ENCODE measurements around the gene CEACAM19. TPM values are rescaled to one million over a fixed set of nuclear protein-coding genes. Genes with fewer than 3 reads are reported as not detected.

CEACAM19 gene
- total and polyA plus RNA-seq, 10 of the 15 experiments (the other 5 are each of a cell fraction or from before 2014, with no cell fraction given), result 0.13 to 0.31 (median 0.17) TPM; not detected in 4

GRCh38 chr19:44642377-44642776 is 28.9 kb upstream of the CEACAM19 start:
- Histone ChIP-seq H3K27me3 (replicated peaks in 1 of 2; ENCODE audit: control insufficient read depth in 2 of 2, insufficient read depth in 2 of 2, low read length in 1 of 2) (peaks cover 0 to 2% of the 10 kb centered on the region in 2 experiments; a peak in 1 of 4 replicates), H2AFZ (ENCODE audit: control insufficient read depth, low read depth, low read length) (no peak overlapping the region), H3K36me3 (ENCODE audit: control insufficient read depth in 2 of 2, insufficient read depth in 2 of 2, low read length in 1 of 2) (no peaks in the 10 kb centered on the region), H3K4me2 (ENCODE audit: control insufficient read depth, insufficient read depth) (no peak overlapping the region), H3K4me3 (no peak overlapping the region), H3K4me1 (ENCODE audit: control insufficient read depth, insufficient read depth, low read length) (no peaks in the 10 kb centered on the region), H3K27ac (ENCODE audit: control insufficient read depth, insufficient read depth) (no peak overlapping the region), H4K20me1 (ENCODE audit: control insufficient read depth, insufficient read depth) (no peaks in the 10 kb centered on the region), H3K9me3 (replicated peaks; ENCODE audit: control insufficient read depth, insufficient read depth, low read length) (no peaks in the 10 kb centered on the region), H3K9ac (ENCODE audit: control insufficient read depth, insufficient read depth, low read length) (no peak overlapping the region), H3K79me2 (ENCODE audit: control insufficient read depth, insufficient read depth, low read length) (no peaks in the 10 kb centered on the region)
- ChIA-PET SMC1A (ENCODE audit: uncharacterized antibody, unreplicated experiment) (no interaction called here), RAD21 (ENCODE audit: unreplicated experiment) (no interaction called here), CTCF (interaction anchor here (1.6 kb wide), 1 partner anchor 12 kb away, joined by 8 read pairs; no protein-coding TSS in a partner anchor), POLR2A (no interaction called here)
- intact Hi-C loops (cut with micrococcal nuclease; ENCODE audit: unreplicated experiment) (no loop called here), in situ Hi-C loops (cut with MboI) (no loop called here)
- TF ChIP-seq ZBED1 (IDR thresholded peaks at IDR 0.05; ENCODE audit: borderline replicate concordance), result no peak
- TF ChIP-seq, protein P1, sequence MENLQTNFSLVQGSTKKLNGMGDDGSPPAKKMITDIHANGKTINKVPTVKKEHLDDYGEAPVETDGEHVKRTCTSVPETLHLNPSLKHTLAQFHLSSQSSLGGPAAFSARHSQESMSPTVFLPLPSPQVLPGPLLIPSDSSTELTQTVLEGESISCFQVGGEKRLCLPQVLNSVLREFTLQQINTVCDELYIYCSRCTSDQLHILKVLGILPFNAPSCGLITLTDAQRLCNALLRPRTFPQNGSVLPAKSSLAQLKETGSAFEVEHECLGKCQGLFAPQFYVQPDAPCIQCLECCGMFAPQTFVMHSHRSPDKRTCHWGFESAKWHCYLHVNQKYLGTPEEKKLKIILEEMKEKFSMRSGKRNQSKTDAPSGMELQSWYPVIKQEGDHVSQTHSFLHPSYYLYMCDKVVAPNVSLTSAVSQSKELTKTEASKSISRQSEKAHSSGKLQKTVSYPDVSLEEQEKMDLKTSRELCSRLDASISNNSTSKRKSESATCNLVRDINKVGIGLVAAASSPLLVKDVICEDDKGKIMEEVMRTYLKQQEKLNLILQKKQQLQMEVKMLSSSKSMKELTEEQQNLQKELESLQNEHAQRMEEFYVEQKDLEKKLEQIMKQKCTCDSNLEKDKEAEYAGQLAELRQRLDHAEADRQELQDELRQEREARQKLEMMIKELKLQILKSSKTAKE (IDR thresholded peaks at IDR 0.05; ENCODE audit: low read depth, poor library complexity, severe bottlenecking), result no peak
- TF ChIP-seq RELA (IDR thresholded peaks at IDR 0.05; ENCODE audit: borderline replicate concordance, partially characterized antibody), result no peak
- TF ChIP-seq, protein P2, sequence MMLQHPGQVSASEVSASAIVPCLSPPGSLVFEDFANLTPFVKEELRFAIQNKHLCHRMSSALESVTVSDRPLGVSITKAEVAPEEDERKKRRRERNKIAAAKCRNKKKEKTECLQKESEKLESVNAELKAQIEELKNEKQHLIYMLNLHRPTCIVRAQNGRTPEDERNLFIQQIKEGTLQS (IDR thresholded peaks at IDR 0.05; ENCODE audit: borderline replicate concordance, extremely low read depth, low read depth, low read length), result no peak
- no peak for TF ChIP-seq KDM1A (IDR thresholded peaks at IDR 0.05; ENCODE audit: borderline replicate concordance)
- TF ChIP-seq SMAD1 (IDR thresholded peaks at IDR 0.05; ENCODE audit: low read depth, partially characterized antibody), result no peak
- TF ChIP-seq SPI1 (IDR thresholded peaks at IDR 0.05; ENCODE audit: borderline replicate concordance, insufficient read depth, low read depth, low read length), result no peak
- no peak for TF ChIP-seq RELB (IDR thresholded peaks at IDR 0.05; ENCODE audit: low read depth)
- no peak for TF ChIP-seq PAX8 (IDR thresholded peaks at IDR 0.05)
- FAIRE-seq, result no peak
- ATAC-seq, result no peak
- WGBS (ENCODE audit: insufficient coverage, insufficient replicate concordance, low lambda C conversion rate, missing lambda C conversion rate), result 5% methylated on average over 1 of the region's 1 CpG
- no TSS peak for BruUV-seq (replicated peaks)
- DNase-seq (ENCODE audit: low read depth, low spot score), result no peak
